COLO829 (cell line): ENCODE results near the gene NVL.
A peak's percentile ranks its signal among the peaks of the same experiment; 100 is the strongest.

Experiments used
- DNase-seq: peaks from one replicate; pipeline ENCODE4 v3.0.0; 2012; ENCODE audit warnings: low spot score

NVL gene

GRCh38 chr1:224196813-224197600 lies 133.0 kb downstream of the NVL start:
- DNase-seq = no peak

GRCh38 chr1:224193319-224193966 lies 136.5 kb downstream of the NVL start:
- DNase-seq = no peak

GRCh38 chr1:224192082-224192788 lies 137.7 kb downstream of the NVL start:
- no peak for DNase-seq

- DNase-seq = no peak
These were observed 140.4 kb downstream of the NVL start for GRCh38 chr1:224189561-224189960.

GRCh38 chr1:224188286-224188685 lies 141.7 kb downstream of the NVL start:
- no peak for DNase-seq

GRCh38 chr1:224185208-224185607 lies 144.8 kb downstream of the NVL start:
- DNase-seq = no peak

- DNase-seq = peak; percentile 71
These were observed 146.2 kb downstream of the NVL start for GRCh38 chr1:224183591-224184312.

- peak; percentile 83 for DNase-seq
These were observed 146.9 kb downstream of the NVL start, which contains the start of gene DEGS1 for GRCh38 chr1:224182866-224183590. TSS of gene DEGS1 (plus strand) at chr1:224183240. CDS start at chr1:224183337, 97 bp downstream.

- no peak for DNase-seq
These were observed 147.7 kb downstream of the NVL start for GRCh38 chr1:224182057-224182865.

GRCh38 chr1:224181453-224181810 lies 148.5 kb downstream of the NVL start:
- no peak for DNase-seq

- DNase-seq = no peak
These were observed 149.1 kb downstream of the NVL start for GRCh38 chr1:224180783-224181452.

- DNase-seq = no peak
These were observed 151.1 kb downstream of the NVL start for GRCh38 chr1:224178894-224179293.

- no peak for DNase-seq
These were observed 152.5 kb downstream of the NVL start for GRCh38 chr1:224177356-224177999.
